Mucosa of stomach (tissue), 1 donor: Measurements from ENCODE around the gene PITPNC1.

Source experiments
- H3K27me3 ChIP-seq: one replicate; pipeline ENCODE4 v1.7.0; 2013; ENCODE audit warnings: mild to moderate bottlenecking, low read length; ENCODE audit not compliant: control insufficient read depth, insufficient read depth
- H3K36me3 ChIP-seq: one replicate; pipeline ENCODE4 v1.7.0; 2013; ENCODE audit warnings: low read length; ENCODE audit not compliant: control insufficient read depth, insufficient read depth
- H3K4me1 ChIP-seq: one replicate; pipeline ENCODE4 v1.7.0; 2013; ENCODE audit warnings: mild to moderate bottlenecking, low read length; ENCODE audit not compliant: control insufficient read depth, insufficient read depth
- H3K4me3 ChIP-seq: one replicate; pipeline ENCODE4 v1.7.0; 2013; ENCODE audit warnings: low read length
- H3K9ac ChIP-seq: one replicate; pipeline ENCODE4 v1.7.0; 2013; ENCODE audit warnings: mild to moderate bottlenecking, low read length, moderate library complexity
- H3K9me3 ChIP-seq: one replicate; pipeline ENCODE4 v1.7.0; 2013; ENCODE audit warnings: mild to moderate bottlenecking, low read length, moderate library complexity; ENCODE audit not compliant: control insufficient read depth
- donor health status: Pancreatic carcinoma.

PITPNC1 gene

DNA sequence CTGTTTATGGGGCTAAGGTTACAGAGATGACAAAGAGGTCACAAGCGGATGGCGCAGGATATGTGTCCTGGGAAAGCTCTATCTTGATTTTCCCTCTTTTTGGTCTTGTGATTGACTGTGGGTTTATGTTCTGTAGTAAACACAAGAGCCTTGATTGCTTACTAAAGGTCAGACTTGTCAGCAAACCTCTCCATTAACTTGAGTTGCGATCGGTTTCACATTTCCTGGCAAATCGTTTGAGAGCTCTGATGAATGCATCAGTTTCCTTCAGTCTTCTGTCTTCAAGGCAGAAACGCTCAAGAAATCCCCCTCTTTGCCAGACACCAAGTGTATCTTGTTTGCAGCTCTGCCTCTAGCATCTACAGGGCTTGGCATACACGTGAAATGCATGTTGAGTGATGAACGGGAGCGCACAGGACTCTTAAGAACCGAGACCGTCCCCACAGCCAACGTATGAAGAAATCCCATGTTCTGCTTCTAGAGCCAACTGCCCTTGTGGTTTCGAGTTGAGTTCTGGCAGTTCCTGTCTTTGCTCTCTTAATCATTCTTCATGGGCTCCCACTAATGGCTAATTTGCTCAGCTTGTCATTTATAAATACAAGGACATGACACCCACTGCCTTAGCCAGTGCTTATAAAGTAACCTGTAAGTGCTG lies 143.3 kb downstream of the PITPNC1 start:
- Histone ChIP-seq H3K9me3 (no peaks in the 10 kb centered on the region), H3K4me1 (peaks cover 7% of the 10 kb centered on the region), H3K9ac (no peak overlapping the region), H3K36me3 (no peaks in the 10 kb centered on the region), H3K27me3 (no peaks in the 10 kb centered on the region), H3K4me3 (no peak overlapping the region)

DNA sequence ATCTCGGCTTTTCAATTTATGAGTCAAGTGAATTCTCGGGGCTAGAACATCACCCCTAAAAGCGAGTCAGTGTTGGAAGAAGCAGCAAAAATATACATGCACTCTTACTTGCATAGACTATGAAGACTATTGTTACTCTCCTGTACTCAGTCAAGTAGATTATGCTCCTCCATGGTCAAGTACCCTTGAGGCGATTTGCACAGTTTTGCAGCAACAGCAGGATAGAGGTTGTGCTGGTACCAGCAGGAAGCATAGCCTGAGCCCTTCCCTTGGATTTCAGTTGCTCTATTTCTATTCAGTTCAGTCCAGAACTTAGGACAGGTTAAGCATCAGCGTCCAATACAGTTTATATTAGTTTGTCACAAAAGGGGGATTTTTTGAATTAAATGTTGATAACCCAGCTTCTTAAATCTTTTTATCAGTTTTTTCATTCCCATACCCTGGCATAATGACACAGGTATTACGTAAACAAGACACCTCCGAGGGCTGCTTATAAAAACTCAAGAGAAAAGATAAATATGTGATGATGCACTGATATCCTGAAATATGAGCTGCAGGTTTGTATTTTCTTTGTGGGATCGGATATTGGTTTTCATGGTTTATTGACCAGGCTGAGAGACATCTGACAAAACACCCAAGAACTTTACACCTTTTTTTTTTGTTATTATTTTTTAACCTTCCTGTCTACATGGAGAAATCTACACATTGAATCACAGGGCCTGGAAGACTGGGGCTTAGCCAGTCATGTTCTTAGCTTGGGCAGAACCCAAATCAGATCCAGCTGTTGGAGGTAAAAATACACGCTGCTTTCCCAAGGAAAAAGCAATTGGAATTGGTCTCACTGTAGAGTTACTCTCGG lies 144.1 kb downstream of the PITPNC1 start:
- Histone ChIP-seq H3K4me1 (no peaks in the 10 kb centered on the region), H3K4me3 (no peak overlapping the region), H3K9ac (no peak overlapping the region), H3K36me3 (no peaks in the 10 kb centered on the region), H3K27me3 (no peaks in the 10 kb centered on the region), H3K9me3 (no peaks in the 10 kb centered on the region)

DNA sequence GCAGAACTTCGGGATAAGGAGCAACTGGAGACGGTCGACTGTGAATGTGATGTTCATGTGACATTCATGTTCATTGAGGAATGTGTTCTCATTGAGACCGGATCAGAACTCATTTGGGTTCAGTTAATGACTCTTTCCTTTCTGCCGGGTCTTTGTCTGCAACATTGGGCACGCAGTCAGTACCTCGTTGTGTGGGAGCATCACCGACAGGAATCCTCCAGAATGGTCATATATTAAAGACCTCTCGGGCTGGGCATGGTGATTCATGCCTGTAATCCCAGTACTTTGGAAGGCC lies 144.6 kb downstream of the PITPNC1 start:
- Histone ChIP-seq H3K4me1 (no peaks in the 10 kb centered on the region), H3K27me3 (no peaks in the 10 kb centered on the region), H3K9ac (no peak overlapping the region), H3K9me3 (no peaks in the 10 kb centered on the region), H3K36me3 (no peaks in the 10 kb centered on the region), H3K4me3 (no peak overlapping the region)

DNA sequence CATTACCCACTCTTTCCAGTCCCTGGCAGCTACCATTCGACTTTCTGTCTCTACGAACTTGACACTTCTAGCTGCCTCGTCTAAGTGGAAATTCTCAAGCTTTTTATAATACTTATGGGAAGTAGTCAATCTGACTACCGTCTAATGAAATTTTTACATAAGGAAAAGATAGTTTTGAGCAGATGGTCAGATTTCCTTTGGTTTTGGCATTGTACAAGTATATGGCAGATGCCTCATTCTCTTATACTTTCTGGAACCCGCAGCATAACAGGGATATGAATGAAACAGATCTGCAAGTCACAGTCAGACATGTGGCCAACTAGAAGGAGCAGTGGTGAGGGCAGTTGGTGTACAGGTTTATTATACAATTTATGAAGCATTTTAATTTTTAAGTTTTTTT lies 146.0 kb downstream of the PITPNC1 start:
- no peak overlapping the region for H3K4me3 ChIP-seq

DNA sequence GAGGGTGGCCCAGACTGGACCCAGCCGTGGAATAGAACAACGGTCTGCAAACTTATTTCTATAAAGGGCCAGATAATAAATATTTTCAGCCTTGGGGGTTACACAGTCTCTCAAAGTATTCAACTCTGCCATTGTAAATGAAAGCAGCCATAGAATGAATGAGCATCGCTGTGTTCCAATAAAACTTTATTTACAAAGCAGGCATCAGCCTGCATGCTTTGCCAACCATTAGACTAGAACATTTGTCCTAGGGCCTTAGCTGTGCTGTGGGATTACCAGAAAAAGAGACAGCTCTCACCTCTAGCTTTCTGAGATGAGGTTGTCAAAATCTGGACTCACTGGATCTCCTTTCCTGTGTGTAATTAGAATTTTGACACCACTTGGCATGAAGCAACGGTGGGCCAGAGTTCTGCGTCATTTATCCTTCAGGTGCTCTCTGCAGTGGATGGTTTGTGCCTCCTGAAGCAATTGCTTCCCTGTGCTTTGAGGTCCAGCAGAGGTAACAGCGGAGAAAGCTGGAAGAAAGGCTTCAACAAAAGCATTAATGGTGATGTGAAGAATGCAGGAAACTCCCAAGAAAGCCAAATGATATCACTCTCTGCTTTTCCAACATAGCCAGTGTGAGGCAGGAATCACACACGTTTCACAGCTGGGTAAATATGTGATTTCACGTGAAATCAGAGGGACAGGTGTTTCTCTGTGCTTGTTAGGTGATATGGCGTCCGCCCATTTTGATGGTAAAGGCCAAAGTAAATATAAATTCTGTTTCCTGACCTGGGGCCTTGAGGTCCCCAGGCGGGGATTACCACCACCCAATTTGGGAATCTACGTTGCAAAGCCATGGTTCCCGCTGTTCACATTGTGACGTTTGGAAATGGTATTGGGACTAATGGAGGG lies 148.4 kb downstream of the PITPNC1 start:
- Histone ChIP-seq H3K4me3 (no peak overlapping the region), H3K36me3 (no peaks in the 10 kb centered on the region), H3K9ac (no peak overlapping the region), H3K4me1 (peaks cover 11% of the 10 kb centered on the region), H3K9me3 (no peaks in the 10 kb centered on the region), H3K27me3 (no peaks in the 10 kb centered on the region)

More for the DNA sequence above, 146.0 kb downstream of the PITPNC1 start:
- no peaks in the 10 kb centered on the region for H3K27me3 ChIP-seq
- H3K36me3 ChIP-seq: no peaks in the 10 kb centered on the region
- H3K9me3 ChIP-seq: no peaks in the 10 kb centered on the region
- no peaks in the 10 kb centered on the region for H3K4me1 ChIP-seq
- H3K9ac ChIP-seq: no peak overlapping the region

- Histone ChIP-seq H3K9ac (no peak overlapping the region), H3K36me3 (no peaks in the 10 kb centered on the region), H3K27me3 (no peaks in the 10 kb centered on the region), H3K4me1 (peaks cover 14% of the 10 kb centered on the region), H3K4me3 (no peak overlapping the region), H3K9me3 (no peaks in the 10 kb centered on the region)
Observed at GRCh38 chr17:67526700-67527099, 149.6 kb downstream of the PITPNC1 start.

DNA sequence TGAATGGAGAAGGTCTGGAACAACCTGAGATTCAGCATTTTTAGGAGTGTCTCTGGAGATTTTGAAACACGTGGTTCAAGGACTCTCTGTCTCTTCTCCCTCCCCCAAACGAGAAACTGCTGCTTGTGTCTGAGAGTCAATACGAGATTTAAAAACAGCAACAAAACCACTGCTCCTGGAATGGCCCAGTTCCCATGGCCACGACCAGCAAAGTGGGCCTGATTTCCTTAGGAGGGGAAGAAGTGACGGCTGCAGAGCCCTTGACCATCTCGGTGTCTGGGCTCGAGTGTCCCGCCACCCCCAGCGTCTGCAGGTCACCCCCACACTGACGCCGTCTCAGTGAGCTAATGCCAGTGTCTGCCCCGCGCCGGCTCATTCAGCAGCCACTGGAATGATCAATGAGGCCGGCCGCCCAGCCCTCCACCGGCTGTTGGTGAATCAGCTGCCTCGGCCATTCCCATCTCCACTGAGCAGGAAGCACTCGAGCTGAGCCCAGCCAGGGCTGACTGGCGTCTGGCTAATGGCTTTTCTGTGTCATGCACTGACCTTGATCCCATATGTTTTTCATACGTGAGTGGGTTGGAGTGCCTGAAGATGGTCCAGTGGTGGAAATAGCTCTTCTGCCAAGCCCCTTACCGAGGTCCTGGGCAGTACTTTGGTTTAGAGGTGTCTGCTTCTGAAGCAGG lies 151.8 kb downstream of the PITPNC1 start:
- Histone ChIP-seq H3K4me1 (peaks cover 14% of the 10 kb centered on the region), H3K27me3 (no peaks in the 10 kb centered on the region), H3K9ac (no peak overlapping the region), H3K36me3 (no peaks in the 10 kb centered on the region), H3K9me3 (no peaks in the 10 kb centered on the region), H3K4me3 (no peak overlapping the region)

- Histone ChIP-seq H3K9me3 (no peaks in the 10 kb centered on the region), H3K27me3 (no peaks in the 10 kb centered on the region), H3K4me1 (peaks cover 14% of the 10 kb centered on the region), H3K9ac (peak overlapping the region; percentile 2), H3K36me3 (no peaks in the 10 kb centered on the region), H3K4me3 (no peak overlapping the region)
Observed at GRCh38 chr17:67531291-67531690, 154.2 kb downstream of the PITPNC1 start.

DNA sequence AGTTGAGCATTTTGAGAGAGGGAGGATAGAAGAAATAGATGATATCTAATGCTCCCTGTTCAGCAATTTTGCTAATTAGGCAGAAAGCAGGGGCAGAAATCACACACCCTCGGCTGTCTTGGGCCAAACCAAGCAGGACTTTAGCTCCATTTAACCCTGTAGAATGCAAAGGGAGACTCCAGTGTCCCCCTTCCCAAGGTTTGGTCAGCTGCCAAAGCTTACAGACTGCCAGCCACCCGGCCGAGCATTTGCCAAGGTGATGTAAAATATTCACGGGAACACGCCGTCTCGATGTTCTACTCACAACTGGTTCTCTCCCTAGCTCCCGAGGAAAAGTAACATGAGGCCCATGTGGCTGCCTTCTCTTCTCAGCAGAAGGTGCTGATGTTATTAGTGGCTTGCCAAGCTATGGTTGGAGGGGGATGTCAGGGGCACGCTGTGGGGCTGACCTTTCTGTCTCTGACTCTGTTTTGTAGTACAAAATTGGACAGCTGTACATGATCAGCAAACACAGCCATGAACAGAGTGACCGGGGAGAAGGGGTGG lies 155.3 kb downstream of the PITPNC1 start:
- Histone ChIP-seq H3K9me3 (no peaks in the 10 kb centered on the region), H3K4me1 (peaks cover 14% of the 10 kb centered on the region), H3K9ac (no peak overlapping the region)

GRCh38 chr17:67534941-67535340 lies 157.9 kb downstream of the PITPNC1 start:
- H3K9me3 ChIP-seq: no peaks in the 10 kb centered on the region
- H3K9ac ChIP-seq: no peak overlapping the region
- peaks cover 3% of the 10 kb centered on the region for H3K4me1 ChIP-seq
- H3K4me3 ChIP-seq: no peak overlapping the region
- H3K36me3 ChIP-seq: no peaks in the 10 kb centered on the region
- H3K27me3 ChIP-seq: no peaks in the 10 kb centered on the region

More for the DNA sequence above, 155.3 kb downstream of the PITPNC1 start:
- H3K4me3 ChIP-seq: no peak overlapping the region
- H3K27me3 ChIP-seq: no peaks in the 10 kb centered on the region
- H3K36me3 ChIP-seq: no peaks in the 10 kb centered on the region

DNA sequence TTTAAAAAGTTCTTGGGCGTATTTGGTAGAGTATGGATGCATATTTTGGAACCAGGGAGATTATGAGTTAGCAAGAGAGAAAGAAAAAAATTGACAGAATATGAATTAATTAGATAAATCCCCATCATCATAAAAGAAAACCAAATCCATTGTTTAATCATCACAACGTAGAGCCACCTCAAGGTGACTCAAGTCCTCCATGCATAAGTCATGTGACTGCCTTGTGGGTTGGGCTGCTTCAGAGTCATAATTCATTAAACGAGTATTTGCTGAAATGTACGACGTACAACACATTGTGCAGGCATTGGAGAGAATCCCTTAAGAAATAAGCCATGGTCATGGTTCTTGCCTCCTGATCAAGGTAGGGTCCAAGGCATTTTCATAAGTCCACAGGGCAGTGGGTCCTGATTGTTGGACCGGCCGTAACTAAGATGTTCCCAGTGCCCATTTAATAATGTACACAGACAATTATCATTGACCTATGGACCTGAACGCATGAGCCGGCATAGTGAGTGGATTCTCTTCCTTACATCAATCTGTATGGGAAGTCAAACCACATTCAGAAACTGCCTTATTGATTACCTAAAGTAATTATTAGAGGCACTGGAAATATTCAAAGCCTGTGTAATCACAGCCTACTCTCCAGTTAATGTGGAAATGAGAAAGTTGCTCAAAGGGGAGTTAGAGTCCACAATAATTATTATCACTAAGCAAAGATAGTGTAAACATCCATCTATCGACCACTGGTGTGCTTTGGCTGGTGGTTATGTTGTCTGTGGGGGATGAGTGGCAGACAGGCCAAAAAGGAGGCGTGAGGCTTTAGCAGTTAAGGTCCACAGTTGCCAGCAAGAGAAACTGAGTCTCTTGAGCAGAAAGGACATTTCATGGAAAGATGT lies 165.4 kb downstream of the PITPNC1 start:
- H3K4me1 ChIP-seq: peaks cover 13% of the 10 kb centered on the region
- H3K9me3 ChIP-seq: no peaks in the 10 kb centered on the region
- H3K4me3 ChIP-seq: no peak overlapping the region
- H3K9ac ChIP-seq: no peak overlapping the region
- H3K36me3 ChIP-seq: no peaks in the 10 kb centered on the region
- H3K27me3 ChIP-seq: no peaks in the 10 kb centered on the region
